ENCODE measurements around the gene IFNL1.
A peak's percentile ranks its signal among the peaks of the same experiment; 100 is the strongest.
"Not testable (repeated sequence)": the region's sequence is repeated elsewhere in the genome, so short reads cannot be mapped to it uniquely, and the experiment has no call there.

Gene IFNL1

GRCh38 chr19:39270036-39270871, 26.0 kb upstream of the IFNL1 start:
- no peak for DNase-seq

DNA sequence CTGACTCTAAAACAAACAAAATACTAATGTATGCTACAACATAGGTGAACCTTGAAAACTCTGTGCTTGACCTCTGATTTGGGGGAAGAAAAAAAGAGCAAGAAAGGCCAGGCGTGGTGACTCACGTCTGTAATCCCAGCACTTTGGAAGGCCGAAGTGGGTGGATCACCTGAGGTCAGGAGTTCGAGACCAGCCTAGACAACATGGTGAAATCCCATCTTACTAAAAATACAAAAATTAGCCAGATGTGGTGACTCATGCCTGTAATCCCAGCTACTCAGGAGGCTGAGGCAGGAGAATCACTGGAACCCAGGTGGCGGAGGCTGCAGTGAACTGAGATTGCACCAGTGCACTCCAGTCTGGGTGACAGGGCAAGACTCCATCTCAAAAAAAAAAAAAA, 22.3 kb upstream of the IFNL1 start:
- not testable (repeated sequence) for DNase-seq

DNA sequence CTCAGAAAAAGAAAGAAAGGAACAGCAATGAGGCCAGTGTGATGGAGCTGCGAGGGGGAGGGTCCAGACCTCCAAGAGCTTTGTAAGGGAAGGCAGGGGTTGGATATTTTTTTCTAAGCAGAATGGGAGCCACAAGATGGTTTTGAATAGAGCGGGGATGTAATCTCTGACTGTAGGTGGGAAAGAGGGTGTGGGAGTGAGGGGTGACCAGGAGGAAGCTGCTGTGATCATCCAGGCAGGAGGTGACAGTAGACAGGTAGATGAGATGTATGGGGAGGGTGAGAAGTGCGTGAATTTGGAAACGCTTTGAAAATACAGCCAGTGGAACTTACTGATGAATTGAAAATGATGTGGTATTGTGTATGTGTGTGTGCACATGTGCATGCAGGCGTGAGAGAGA, 20.6 kb upstream of the IFNL1 start:
- no peak for DNase-seq

DNA sequence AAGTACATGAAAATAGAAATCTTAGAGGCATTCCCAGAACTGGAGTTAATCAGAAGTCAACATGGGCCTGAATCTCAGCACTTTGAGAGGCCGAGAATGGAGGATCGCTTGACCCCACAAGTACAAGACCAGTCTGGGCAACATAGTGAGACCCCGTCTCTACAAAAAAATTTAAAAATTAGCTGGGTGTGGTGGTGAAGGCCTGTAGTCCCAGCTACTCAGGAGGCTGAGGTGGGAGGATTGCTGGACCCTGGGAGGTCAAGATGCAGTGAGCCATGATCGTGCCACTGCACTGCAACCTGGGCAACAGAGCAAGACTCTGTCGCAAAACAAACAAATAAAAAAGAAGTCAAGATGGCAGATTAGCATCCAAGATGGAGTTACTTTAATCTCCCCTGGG, 19.5 kb upstream of the IFNL1 start:
- DNase-seq: no peak

GRCh38 chr19:39277598-39277997, 18.6 kb upstream of the IFNL1 start:
- no peak for DNase-seq

DNA sequence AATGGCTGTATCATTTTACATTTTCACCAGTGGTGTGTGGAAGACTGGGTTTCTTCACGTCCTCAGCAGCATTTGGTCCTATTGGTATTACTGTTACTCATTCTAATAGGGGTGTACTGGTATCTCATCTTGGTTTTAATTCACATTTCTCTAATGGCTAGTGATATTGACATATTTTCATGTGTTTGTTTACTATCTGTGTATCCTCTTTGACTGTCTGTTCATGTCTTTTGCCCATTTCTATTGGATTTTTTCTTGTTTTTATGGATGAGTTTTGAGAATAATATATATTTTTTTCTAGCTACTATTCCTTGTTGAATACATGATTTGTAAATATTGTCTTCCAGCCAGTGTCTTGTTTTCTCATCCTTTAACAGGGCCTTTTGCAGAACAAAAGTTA, 14.2 kb upstream of the IFNL1 start:
- no peak for DNase-seq

- no peak for DNase-seq
Measured at GRCh38 chr19:39284032-39284431, 12.2 kb upstream of the IFNL1 start.

DNA sequence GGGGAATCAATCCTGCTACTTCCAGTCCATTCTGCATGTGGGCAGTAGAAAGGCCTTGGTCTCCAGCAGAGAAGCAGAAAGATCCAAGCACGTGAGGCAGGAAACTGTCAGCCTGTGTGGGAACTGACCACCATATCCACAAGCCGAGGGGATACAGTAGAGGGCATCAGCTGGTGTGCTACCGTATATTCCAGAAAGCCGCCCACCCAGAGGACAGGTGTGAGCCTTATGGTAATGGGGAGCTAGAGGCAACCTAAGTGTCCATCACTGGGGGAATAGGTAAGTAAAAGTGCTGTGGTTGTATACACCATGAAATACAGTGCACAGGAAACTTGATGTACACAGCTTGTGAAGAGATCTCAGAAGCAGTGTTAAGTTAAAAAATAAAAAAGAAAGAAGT, 2.8 kb upstream of the IFNL1 start:
- no peak for DNase-seq

DNA sequence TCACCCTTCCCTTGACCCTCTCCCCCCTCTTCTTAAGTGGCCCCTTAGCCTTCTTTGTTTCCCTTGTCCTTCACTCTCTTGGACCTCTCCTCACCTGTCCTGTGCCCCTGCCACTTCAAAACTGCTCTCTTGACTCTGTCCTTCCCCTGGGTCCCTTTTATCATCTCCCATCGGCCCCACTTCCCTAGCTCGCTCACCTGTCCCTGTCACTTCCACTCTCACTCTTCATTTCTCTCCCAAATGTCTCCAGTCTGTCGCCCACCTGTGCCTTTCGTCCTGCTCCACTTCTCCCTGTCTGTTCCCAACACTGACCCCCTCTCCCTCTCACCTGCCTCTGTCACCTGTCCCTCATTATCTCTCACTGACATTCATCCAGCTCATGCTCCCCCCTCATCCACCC, 699 bp downstream of the IFNL1 start:
- no peak for DNase-seq

GRCh38 chr19:39297931-39298634, 1.9 kb downstream of the IFNL1 start:
- DNase-seq: peak; percentile 77

DNA sequence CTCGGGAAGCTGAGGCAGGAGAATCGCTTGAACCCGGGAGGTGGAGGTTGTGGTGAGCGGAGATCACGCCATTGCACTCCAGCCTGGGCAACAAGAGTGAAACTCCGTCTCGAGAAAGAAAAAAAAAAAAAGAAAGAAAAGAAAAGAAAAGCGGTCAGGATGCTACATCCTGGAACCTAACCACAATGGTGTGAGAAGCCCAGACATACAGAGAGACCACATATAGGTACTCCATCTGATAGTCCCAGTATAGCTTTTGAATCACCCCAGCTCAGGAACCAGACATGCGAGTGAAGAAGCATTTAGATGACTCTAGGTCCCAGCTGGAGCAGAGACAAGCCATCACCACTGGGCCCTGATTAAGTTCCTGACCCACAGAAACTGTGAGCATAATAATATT, 3.2 kb downstream of the IFNL1 start:
- DNase-seq: no peak

DNA sequence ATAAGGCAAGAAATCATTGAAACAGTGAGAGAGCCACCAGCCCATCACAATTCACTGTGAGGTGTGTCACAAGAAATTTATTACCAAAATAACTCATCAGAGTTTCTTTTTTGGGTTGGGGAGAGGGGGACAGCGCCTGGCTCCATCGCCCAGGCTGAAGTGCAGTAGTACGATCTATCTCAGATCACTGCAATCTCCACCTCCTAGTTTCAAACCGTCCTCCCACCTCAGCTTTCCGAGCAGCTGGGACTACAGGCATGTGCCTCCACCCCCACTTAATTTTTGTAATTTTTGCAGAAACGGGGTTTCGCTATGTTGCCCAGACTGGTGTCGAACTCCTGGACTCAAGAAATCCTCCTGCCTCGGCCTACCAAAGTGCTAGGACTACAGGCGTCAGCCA, 3.6 kb downstream of the IFNL1 start:
- DNase-seq: no peak

- no peak for DNase-seq
Measured at GRCh38 chr19:39301021-39301420, 4.8 kb downstream of the IFNL1 start.

DNA sequence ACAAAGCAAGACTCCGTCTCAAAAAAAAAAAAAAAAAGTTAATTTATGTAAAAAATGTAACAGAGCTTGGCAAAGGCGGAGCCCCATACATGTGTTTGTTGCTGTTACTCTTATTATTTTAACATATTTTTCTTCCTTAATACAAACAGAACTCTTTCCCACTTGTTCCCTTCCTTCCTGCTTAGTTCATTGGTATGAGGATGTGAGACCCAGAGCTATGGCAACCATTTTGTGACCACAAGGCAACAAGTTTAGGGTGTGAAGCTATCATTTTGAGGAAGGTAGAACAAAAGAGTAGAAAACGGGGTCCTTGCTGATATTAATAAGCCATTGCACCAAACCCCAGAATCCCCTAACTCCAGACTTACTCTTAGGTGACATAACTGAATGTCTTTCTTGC, 5.4 kb downstream of the IFNL1 start:
- DNase-seq: no peak

DNA sequence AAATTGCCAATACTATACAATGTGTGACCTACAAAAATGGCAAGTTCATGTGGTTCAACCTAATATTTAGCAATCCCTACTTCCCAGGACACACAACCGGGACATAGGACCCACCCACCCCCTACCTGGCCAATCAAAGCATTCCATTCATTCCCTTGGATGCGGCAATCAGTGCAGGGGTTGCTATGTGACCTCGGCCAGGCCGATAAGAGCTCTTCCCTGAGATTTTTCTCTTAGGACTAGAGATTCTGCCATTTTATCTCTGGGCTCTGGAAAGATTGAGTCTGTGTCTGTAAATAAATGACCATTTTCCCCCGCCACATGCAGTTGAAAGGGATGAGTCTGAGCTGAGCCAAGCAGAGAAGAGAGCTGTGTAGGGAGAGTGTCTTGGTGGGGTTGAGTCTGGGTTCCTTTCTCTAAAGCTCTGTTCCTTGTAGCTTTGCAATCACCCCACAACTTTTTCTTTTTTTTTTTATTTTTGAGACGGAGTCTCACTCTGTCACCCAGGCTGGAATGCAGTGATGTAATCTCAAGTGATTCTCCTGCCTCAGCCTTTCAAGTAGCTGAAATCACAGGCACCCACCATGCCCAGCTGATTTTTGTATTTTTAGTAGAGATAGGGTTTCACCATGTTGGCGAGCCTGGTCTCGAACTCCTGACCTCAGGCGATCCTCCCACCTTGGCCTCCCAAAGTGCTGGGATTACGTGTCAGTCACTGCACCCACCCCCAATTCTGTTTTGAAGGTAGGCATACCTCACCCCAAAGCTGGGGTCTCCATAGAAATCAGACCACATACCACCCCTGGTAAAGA, 7.4 kb downstream of the IFNL1 start:
- DNase-seq: no peak

- no peak for DNase-seq
Measured at GRCh38 chr19:39304185-39304513, 7.9 kb downstream of the IFNL1 start.

GRCh38 chr19:39304701-39305571, 8.7 kb downstream of the IFNL1 start:
- no peak for DNase-seq

DNA sequence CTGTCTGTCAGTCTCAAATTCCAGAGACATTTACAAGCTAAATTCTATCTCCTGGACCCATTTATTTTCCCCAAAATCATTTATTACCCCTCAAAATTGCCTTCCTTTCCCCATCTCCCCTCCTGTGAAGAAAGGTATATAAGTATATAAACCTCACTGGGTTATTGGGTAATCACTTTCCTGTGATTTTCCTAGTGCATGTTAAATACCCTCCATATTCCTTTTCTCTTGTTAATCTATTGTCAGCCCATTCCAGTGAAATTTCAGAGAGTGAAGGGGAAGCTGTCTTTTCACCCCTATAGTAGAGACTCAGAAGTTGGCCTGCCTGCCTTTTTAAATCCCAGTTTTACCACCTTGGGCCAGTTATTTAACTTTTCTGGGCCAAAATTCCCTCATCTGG, 9.9 kb downstream of the IFNL1 start:
- no peak for DNase-seq

- no peak for DNase-seq
Measured at GRCh38 chr19:39307046-39307821, 11.0 kb downstream of the IFNL1 start.

GRCh38 chr19:39307822-39308530, 11.8 kb downstream of the IFNL1 start:
- no peak for DNase-seq

Data from activated CD8-positive, alpha-beta memory T cell treated with anti-CD3 and anti-CD28 coated beads for 24 hours (primary cell).